Keratinocyte (primary cell): Measurements from ENCODE around the gene PARP3. TPM values are rescaled to one million over a fixed set of nuclear protein-coding genes. Genes with fewer than 3 reads are reported as not detected.
A peak's percentile ranks its signal among the peaks of the same experiment; 100 is the strongest.

Experiments
- DNase-seq: peaks from one replicate; pipeline ENCODE4 v3.0.0-alpha.2; 2011; ENCODE audit warnings: low read depth, missing footprints, low spot score
- FAIRE-seq: peaks from 2 replicates; lab custom pipeline; 2011; peaks lifted over from hg19 to GRCh38; lab: Jason Lieb, UNC
- H2AFZ ChIP-seq: 2 replicates; pipeline ENCODE4 v1.6.0; 2012; ENCODE audit warnings: low read length, control low read depth, inconsistent platforms; ENCODE audit not compliant: control insufficient read depth
- H3K27ac ChIP-seq: 2 replicates; pipeline ENCODE4 v1.5.1; 2011; ENCODE audit warnings: low read length; ENCODE audit not compliant: control insufficient read depth, insufficient read depth
- H3K27me3 ChIP-seq: 3 replicates; pipeline ENCODE4 v1.6.0; 2011; ENCODE audit warnings: low read length; ENCODE audit not compliant: control insufficient read depth, insufficient read depth; ENCODE audit errors: extremely low read depth
- H3K36me3 ChIP-seq, 2 experiments: 2 replicates in 1 of 2; 3 replicates in 1 of 2; pipeline ENCODE4 v1.5.1; 2011; ENCODE audit warnings: low read length in 2 of 2, mild to moderate bottlenecking in 1 of 2; ENCODE audit not compliant: control insufficient read depth in 2 of 2, insufficient read depth in 2 of 2; ENCODE audit errors: extremely low read depth in 1 of 2
- H3K4me1 ChIP-seq: 3 replicates; pipeline ENCODE4 v1.5.1; 2011; ENCODE audit warnings: low read length; ENCODE audit not compliant: control insufficient read depth, insufficient read depth; ENCODE audit errors: extremely low read depth
- H3K4me2 ChIP-seq: 3 replicates; pipeline ENCODE4 v1.6.0; 2011; ENCODE audit warnings: low read depth, low read length; ENCODE audit not compliant: control insufficient read depth, insufficient read depth; ENCODE audit errors: extremely low read depth
- H3K4me3 ChIP-seq, 3 experiments: fragments of 200-600 bp in 1 of 3; sonication (generic) in 1 of 3; 2 replicates in 2 of 3; 3 replicates in 1 of 3; pipeline ENCODE4 v1.5.1; 2011 to 2016; ENCODE audit warnings: low read length in 3 of 3, mild to moderate bottlenecking in 3 of 3, control low read depth in 2 of 3, inconsistent platforms in 1 of 3, low read depth in 1 of 3, mixed read lengths in 1 of 3, mixed run types in 1 of 3, moderate library complexity in 1 of 3; ENCODE audit not compliant: control insufficient read depth in 2 of 3, insufficient read depth in 2 of 3; ENCODE audit errors: extremely low read depth in 1 of 3
- H3K79me2 ChIP-seq: 2 replicates; pipeline ENCODE4 v1.6.0; 2012; ENCODE audit warnings: low read length; ENCODE audit not compliant: control insufficient read depth, insufficient read depth
- H3K9ac ChIP-seq: 3 replicates; pipeline ENCODE4 v1.6.0; 2011; ENCODE audit warnings: low read length; ENCODE audit not compliant: control insufficient read depth, insufficient read depth; ENCODE audit errors: extremely low read depth
- H3K9me1 ChIP-seq: 3 replicates; pipeline ENCODE4 v1.6.0; 2011; ENCODE audit warnings: low read length; ENCODE audit not compliant: control insufficient read depth, insufficient read depth; ENCODE audit errors: extremely low read depth
- H3K9me3 ChIP-seq: 2 replicates; pipeline ENCODE4 v1.5.1; 2012; ENCODE audit warnings: low read depth, low read length; ENCODE audit not compliant: control insufficient read depth
- H4K20me1 ChIP-seq: 3 replicates; pipeline ENCODE4 v1.6.0; 2011; ENCODE audit warnings: low read length; ENCODE audit not compliant: control insufficient read depth, insufficient read depth; ENCODE audit errors: extremely low read depth
- EZH2 ChIP-seq: IDR thresholded peaks from one replicate; pipeline ENCODE4 v1.6.1; 2012; ENCODE audit warnings: inconsistent platforms, mild to moderate bottlenecking, low read length, moderate library complexity
- dilution Hi-C: fragments of 300-500 bp; cut with MboI; formaldehyde crosslinking; loops from one replicate; pipeline ENCODE4 v1.7.0; 2020; ENCODE audit warnings: low sequenced_read_pairs; ENCODE audit not compliant: extremely low pct_ligation_motif_present
- polyA plus RNA-seq, 5 experiments: library from polyadenylated mRNA; depleted of rRNA in 3 of 5; stranded (reverse) in 3 of 5; stranded (forward) in 1 of 5; unstranded in 1 of 5; fragments of >200 nt; gene quantifications; 1 replicate in 1 of 5; 2 replicates in 3 of 5; 3 replicates in 1 of 5; pipeline versions ENCODE4 v1.2.1 to v1.2.3, GENCODE V29; 2011 to 2012; ENCODE audit warnings: missing spikeins in 2 of 5, low read depth in 1 of 5, low replicate concordance in 1 of 5
- TF ChIP-seq, protein P1 (sequence below), 3 experiments: IDR thresholded peaks in 1 of 3; conservative IDR thresholded peaks in 1 of 3; optimal IDR thresholded peaks in 1 of 3; 2 replicates in 2 of 3; 3 replicates in 1 of 3; pipeline versions ENCODE3 to v1.5.1; 2011; ENCODE audit warnings: low read length in 3 of 3, mild to moderate bottlenecking in 3 of 3, moderate library complexity in 2 of 3, control low read depth in 1 of 3, inconsistent platforms in 1 of 3; ENCODE audit not compliant: insufficient read depth in 2 of 3; ENCODE audit errors: extremely low read depth in 1 of 3

The PARP3 gene
- polyA plus RNA-seq, 1 donor (not counting 4 experiments of a cell fraction or from before 2014, with no cell fraction given) = 6.4 TPM

DNA sequence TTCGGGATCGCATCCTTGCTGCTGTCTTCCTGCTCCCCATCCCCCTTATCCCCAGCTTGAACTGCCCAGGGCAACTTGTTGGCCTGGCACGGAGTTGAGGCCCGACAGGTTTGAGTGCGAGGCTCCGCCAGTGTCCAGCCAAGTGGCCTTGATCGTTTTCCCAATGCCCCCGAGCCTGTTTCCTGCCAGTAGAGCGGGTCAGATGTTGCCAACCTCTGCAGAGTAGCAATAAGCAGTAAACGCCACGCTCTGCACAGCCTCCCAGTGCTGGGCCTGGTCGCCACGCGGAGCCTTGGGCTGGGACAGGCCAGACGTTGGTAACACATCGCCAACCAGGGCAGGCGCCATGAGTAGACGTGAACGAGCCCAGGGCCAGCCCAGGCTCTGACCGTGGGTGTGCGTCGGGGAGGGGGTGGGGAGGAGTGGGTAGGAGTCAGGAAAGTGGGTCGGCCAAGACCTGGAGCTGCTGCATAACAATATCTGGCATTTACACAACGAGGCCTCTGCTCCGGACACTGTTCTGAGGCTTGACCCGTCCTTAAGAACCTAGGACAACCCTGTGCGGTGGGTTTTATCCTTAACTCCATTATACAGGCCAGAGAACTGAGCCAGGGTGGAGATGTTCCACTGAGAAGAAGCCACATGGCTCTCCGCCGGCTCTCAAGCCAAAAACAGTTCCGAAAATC, 32.3 kb downstream of the PARP3 start:
- H3K4me1 ChIP-seq = peaks cover 46% of the 10 kb centered on the region
- FAIRE-seq (no peak), DNase-seq (no peak)
- no peaks in the 10 kb centered on the region for H4K20me1 ChIP-seq
- H3K9me1 ChIP-seq = no peaks in the 10 kb centered on the region
- H3K79me2 ChIP-seq = peaks cover 4% of the 10 kb centered on the region
- no peaks in the 10 kb centered on the region for H3K27me3 ChIP-seq
- peak overlapping the region; percentile 24 to 94 (median 31) for H3K4me3 ChIP-seq
- H3K27ac ChIP-seq = peak overlapping the region; percentile 78
- TF ChIP-seq EZH2 = no peak
- TF ChIP-seq, protein P1, sequence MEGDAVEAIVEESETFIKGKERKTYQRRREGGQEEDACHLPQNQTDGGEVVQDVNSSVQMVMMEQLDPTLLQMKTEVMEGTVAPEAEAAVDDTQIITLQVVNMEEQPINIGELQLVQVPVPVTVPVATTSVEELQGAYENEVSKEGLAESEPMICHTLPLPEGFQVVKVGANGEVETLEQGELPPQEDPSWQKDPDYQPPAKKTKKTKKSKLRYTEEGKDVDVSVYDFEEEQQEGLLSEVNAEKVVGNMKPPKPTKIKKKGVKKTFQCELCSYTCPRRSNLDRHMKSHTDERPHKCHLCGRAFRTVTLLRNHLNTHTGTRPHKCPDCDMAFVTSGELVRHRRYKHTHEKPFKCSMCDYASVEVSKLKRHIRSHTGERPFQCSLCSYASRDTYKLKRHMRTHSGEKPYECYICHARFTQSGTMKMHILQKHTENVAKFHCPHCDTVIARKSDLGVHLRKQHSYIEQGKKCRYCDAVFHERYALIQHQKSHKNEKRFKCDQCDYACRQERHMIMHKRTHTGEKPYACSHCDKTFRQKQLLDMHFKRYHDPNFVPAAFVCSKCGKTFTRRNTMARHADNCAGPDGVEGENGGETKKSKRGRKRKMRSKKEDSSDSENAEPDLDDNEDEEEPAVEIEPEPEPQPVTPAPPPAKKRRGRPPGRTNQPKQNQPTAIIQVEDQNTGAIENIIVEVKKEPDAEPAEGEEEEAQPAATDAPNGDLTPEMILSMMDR (optimal IDR thresholded peaks at IDR 0.05 in 1 of 3, IDR thresholded peaks at IDR 0.05 in 1 of 3, conservative IDR thresholded peaks at IDR 0.05 in 1 of 3; ENCODE audit: extremely low read depth in 1 of 3, insufficient read depth in 2 of 3, low read length in 3 of 3) = peak in 1 of 3 experiments; percentile 7
- dilution Hi-C loops = no loop called here
- peak overlapping the region; percentile 80 for H2AFZ ChIP-seq
- H3K9ac ChIP-seq = peak overlapping the region; percentile 91
- no peaks in the 10 kb centered on the region for H3K36me3 ChIP-seq
- peak overlapping the region; percentile 97 for H3K4me2 ChIP-seq
- H3K9me3 ChIP-seq = no peaks in the 10 kb centered on the region

DNA sequence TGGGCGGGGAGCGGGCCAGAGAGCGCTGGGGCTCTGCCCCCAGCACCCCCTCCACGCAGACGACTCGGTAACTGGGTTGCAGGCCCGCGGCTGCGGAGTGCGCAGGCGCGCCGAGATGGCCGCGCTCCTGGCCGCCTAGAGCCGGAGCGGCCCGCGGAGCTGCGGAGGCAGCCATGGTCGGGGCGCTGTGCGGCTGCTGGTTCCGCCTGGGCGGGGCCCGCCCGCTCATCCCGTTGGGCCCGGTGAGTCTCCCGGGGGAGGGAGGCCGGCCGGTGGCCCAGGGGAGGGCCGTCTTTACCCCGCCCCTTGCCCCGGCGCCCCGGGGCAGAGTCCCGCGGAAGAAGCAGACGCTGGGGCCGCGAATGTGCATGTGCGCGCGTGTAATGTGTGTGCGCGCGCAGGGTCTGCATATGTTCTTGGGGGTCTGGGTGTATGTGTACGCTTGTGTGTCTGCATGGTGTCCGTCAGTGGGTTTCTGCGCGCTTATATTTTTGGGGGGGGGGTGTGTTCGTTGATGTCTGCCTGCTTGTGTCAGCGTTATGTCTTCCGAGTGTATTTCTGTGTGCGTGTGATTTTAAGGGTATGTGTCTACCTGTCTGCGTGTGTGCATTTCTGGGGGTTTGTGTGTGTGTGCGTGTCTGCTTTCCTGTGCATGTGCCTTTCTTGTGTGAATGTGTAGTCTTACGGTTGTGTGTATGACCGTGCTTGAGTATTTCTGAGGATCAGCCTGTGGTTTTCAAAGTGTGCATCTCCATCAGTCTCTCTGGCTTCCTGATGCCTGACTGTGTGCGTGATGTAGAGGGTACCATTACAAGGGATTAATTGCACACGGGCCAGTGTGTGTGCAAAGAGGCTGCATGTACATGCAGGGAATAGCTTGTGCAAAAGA, 33.0 kb downstream of the PARP3 start, which contains the start of gene ABHD14A:
Gene ABHD14A (plus strand): TSS at position 102 of the 889 bp plus-strand sequence. CDS start 72 bp downstream, at position 174.
- FAIRE-seq = peak; percentile 17
- dilution Hi-C loops = no loop called here
- Histone ChIP-seq H3K27me3 (no peaks in the 10 kb centered on the region), H3K4me3 (peak within 1 kb of the TSS; percentile 68 to 94 (median 91)), H3K4me1 (peaks cover 46% of the 10 kb centered on the region), H3K27ac (peak within 1 kb of the TSS; percentile 78), H3K9me3 (no peaks in the 10 kb centered on the region), H3K79me2 (peaks cover 4% of the 10 kb centered on the region), H3K4me2 (peak within 1 kb of the TSS; percentile 97), H3K36me3 (no peaks in the 10 kb centered on the region), H3K9ac (peak within 1 kb of the TSS; percentile 91), H4K20me1 (no peaks in the 10 kb centered on the region), H3K9me1 (no peaks in the 10 kb centered on the region), H2AFZ (peak within 1 kb of the TSS; percentile 80)
- TF ChIP-seq EZH2 = no peak
- TF ChIP-seq, protein P1 (optimal IDR thresholded peaks at IDR 0.05 in 1 of 3, IDR thresholded peaks at IDR 0.05 in 1 of 3, conservative IDR thresholded peaks at IDR 0.05 in 1 of 3; ENCODE audit: extremely low read depth in 1 of 3, insufficient read depth in 2 of 3, low read length in 3 of 3) = no peak
- peak; percentile 36 for DNase-seq
